CD4-positive, alpha-beta T cell treated with Interleukin-15 for 4 hours (primary cell): ENCODE measurements around the gene HTR3E.
"Not testable (repeated sequence)": the region's sequence is repeated elsewhere in the genome, so short reads cannot be mapped to it uniquely, and the experiment has no call there.

Source experiments
- DNase-seq: peaks from one replicate; pipeline ENCODE4 v3.0.0-alpha.2; 2020; ENCODE audit warnings: low spot score

HTR3E gene, protein sequence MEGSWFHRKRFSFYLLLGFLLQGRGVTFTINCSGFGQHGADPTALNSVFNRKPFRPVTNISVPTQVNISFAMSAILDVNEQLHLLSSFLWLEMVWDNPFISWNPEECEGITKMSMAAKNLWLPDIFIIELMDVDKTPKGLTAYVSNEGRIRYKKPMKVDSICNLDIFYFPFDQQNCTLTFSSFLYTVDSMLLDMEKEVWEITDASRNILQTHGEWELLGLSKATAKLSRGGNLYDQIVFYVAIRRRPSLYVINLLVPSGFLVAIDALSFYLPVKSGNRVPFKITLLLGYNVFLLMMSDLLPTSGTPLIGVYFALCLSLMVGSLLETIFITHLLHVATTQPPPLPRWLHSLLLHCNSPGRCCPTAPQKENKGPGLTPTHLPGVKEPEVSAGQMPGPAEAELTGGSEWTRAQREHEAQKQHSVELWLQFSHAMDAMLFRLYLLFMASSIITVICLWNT

DNA sequence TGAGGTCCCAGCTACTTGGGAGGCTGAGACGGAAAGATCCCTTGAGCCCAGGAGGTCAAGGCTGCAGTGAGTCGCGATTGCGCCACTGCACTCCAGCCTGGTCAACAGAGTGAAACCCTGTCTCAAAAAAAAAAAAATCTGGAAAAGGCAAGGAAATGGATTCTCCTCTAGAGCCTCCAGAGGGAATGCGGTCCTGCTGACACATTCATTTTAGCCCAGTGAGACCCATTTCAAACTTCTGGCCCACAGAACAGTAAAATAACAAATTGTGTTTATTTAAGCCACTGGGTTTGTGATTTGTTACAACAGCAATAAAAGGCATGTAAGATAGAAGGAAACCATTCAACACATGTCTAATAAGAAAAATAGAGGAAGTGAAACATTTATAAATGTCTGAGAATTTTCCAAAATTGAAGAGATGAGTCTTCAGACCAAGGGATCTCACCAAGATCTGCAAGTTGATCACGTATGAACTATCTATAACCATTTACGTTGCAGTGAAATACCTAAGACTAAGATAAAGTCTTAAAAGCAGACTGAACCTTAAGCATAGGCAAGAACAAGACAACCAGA is at the start of gene HTR3E:
HTR3E (plus strand) TSS at position 254 of the 573 bp plus-strand sequence. CDS start 466 bp downstream, outside the sequence.
- DNase-seq: no peak

DNA sequence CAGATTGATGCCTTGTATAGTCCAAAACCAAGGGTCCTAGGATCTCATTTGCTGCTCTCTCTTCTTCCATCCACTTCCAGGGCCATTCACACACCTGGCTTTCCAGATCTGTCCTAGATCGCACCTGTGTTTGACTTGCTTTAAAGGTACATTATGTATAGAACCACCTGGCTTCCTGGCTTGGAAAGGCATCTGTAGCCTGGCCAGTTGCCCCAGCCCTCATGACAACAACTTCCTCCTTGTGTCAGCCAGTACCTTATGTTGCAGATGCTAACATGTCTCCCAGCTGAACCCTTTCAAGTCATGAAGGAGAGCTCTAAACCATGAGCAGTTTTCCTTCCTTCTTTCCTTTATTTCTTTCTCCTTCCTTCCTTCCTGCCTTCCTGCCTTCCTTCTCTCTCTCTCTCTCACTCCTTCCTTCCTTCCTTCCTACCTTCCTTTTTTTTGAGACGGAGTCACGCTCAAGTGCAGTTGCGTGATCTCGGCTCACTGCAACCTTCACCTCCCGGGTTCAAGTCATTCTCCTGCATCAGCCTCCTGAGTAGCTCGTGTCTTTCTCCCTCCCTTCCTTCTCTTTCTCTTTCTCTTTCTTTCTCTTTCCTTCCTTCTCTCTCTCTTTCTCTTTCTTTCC is 46.5 kb upstream of the HTR3E start:
- DNase-seq: no peak

DNA sequence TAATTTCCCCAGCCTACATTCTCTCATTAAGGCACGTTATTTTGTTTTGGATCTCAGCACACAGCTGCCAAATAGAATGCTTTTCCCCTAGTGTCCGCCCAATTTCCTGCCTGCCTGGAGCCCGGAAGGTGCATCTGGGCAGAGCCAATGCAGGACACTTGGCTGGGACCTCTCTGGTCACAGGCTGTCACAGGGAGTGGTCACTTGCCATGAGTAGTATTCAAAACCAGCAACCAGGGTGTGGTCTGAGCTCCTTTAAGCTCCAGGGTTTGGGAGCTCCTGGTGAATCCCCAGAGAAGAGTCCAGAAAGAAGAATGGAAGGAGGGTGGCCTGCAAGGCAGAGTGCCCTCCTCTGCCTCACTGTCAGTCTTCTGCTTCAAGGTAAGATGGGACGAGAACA is 44.1 kb upstream of the HTR3E start, which contains the start of gene HTR3C:
HTR3C (plus strand) TSS at position 281 of the 400 bp plus-strand sequence; CDS start at position 315, 34 bp downstream.
- DNase-seq: no peak

DNA sequence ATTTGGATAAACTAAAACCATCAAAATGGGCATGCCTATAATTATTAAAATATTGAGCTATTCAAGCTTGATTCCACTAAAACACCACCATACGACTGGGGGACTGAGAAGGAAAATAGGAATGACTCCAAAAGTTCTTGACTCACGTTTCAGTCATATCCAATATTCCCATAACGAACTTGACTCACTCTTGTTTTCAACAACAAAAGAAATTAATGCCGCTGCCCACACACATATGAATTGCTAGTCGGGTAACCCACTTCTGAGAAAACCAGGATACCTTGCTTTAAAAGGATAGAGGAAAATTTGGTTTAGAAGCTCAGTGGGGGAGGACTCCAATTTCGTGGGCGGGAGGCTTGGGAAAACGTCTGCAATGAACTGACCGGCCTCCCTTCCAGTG is 38.8 kb upstream of the HTR3E start:
- DNase-seq: no peak

DNA sequence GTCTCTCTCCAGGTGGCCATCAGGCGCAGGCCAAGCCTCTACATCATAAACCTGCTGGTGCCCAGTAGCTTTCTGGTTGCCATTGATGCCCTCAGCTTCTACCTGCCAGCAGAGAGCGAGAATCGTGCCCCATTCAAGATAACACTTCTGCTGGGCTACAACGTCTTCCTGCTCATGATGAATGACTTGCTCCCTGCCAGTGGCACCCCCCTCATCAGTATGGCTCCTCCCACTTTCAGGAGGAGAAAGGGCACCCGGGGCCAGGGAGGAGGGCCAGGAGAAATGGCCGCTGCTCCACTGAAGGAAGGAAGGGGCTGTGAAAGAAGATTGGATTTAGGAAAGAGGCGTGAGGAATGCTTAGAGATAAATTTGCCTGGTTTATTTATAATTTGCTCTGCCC is 37.4 kb upstream of the HTR3E start:
- no peak for DNase-seq

DNA sequence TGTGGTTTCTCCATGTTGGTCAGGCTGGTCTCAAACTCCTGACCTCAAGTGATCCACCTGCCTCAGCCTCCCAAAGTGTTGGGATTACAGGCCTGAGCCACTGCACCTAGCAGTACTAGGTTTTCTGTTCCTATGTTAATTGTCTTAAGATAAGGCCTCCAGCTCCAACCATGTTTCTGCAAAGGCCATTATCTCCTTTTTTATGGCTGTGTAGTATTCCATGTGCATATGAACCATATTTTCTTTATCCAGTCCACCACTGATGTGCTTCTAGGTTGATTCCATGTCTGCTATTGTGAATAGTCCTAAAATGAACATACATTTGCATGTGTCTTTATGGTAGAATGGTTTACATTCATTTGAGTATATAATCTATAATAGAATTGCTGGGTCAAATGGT is 34.2 kb upstream of the HTR3E start:
- DNase-seq: no peak

DNA sequence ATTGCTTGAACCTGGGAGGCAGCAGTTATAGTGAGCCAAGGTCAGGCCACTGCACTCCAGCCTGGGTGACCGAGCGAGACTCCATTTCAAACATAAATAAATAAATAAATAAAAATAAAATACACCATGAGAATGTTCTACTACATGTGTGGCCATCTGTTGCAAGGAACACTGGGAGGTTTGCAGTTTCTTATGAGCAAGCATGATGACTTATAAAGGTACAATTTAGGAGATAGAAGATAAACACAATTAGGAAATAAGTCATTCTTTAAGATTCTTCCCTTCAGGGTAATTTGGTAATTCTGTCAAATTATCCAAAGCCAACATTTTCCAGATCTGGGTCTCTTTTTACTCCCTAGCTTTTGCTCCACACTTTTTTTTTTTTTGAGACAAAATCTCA is 30.7 kb upstream of the HTR3E start:
- DNase-seq: no peak

DNA sequence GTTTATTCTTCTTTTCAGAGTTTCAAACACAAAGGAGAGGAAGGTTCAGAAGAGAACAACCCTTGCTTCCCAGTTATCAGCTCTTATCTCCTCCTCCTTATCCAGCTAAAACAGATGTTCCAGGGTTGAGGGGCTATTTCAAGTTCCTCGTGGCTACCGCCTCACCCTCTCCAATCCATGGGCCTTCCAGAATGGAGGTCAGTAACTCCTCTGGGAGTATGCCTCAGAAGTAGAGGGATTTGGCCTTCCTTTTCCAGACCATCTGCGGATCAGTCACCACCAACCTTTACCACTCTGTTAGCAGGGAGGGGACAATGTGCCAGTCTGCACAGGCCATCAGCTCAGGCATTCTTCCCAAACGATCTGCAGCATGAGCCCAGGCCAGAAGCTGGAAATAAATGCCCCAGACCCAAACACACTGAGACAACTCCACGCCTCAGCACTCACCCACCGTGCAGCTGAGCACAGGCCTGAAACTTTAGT is 29.2 kb upstream of the HTR3E start:
- DNase-seq: no peak

DNA sequence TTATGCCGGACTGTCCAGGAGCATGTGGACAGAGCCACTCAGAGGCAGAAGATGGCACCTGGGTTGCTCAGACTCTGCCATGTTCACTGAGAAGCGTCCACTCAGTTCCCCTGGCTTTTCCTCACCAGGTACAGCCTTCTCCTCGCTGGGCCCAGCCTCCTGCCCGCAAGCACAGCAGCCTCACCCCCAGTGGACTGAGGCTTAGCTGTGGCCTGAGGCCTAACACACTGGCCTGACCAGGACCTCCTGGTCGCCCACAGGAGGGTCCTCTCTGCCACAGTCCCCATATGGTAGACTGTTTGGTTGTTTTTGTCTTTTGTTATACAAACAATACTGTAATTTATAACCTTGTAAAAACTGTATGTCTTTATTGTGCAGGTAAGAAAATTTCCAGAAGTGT is 28.5 kb upstream of the HTR3E start:
- DNase-seq: no peak

DNA sequence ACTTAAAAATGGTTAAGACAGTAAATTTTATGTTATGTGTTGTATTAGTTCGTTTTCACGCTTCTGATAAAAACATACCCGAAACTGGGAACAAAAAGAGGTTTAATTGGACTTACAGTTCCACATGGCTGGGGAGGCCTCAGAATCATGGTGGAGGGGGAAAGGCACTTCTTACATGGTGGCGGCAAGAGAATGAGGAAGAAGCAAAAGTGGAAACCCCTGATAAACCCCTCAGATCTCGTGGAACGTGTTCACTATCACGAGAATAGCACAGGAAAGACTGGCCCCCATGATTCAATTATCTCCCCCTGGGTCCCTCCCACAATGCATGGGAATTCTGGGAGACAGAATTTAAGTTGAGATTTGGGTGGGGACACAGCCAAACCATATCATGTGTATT is 25.7 kb upstream of the HTR3E start:
- DNase-seq: not testable (repeated sequence)

DNA sequence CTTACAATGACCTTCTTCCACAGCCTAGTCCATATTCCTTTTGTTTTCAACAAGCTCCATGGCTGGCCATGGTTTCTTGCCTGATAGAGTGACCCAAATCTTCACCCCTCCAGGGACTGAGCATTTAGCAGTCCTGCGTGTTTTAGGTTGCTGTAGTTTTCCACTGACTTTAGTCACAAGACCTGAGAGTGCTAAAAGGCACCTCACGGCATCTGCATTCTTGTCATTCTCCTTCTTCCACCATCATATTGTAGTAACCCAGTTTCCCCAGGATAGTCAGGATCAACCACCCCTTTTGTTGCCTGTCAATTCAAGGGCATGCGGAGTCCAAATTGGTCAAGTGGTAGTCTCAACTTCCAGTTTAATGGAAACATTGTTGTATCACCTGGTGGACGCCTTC is 23.2 kb upstream of the HTR3E start:
- DNase-seq: no peak

DNA sequence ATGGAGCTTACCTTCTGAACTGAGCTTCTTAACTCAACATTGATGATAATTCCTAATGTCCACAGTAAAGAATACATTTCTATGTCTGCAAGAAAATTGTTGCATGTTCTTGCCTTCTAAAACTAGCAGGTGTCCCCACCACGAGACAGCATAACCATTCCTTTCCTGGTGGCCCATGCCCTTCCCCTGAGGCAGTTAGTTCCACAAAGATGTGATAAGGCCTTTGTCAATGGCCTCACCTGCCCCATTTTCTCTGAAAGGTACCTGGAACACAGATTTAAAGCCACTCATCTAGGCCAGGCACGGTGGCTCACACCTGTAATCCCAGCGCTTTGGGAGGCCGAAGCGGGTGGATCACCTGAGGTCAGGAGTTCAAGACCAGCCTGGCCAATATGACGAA is 21.0 kb upstream of the HTR3E start:
- DNase-seq: no peak

DNA sequence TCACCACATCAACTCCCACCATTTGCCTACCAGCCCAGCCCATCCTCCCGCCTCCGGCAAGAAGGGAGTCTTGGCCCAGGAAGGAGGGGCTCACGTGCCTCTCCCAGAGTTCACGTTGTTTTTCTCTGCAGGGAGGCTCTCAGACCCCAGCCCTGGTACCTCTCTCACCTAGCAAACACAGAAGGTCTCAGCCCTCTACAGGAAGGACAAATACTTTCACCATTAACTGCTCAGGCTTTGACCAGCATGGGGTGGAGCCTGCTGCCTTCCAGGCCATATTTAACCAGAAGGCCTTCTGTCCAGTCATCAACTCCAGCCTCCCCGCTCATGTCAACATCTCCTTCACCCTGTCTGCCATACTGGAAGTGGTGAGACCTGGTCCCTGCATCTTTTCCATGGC is 19.0 kb upstream of the HTR3E start:
- no peak for DNase-seq

DNA sequence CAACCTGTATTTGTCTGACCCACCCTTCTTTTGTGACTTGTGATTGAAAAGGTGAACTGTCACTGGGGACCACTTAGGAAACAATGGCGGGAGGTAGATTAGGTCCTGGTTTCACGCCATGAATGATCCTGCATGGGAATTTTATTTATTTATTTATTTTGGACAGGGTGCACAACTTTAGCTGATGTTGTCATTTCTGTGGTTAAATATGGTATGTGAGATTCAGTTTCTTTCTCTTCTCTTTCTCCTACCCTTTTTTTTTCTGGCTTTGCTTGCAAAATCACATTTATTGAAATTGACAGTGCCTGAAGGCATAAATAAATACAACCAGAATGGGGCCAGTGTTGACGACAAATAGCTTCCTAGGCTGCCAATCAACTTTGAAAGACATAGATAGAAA is 18.0 kb upstream of the HTR3E start:
- DNase-seq: no peak

DNA sequence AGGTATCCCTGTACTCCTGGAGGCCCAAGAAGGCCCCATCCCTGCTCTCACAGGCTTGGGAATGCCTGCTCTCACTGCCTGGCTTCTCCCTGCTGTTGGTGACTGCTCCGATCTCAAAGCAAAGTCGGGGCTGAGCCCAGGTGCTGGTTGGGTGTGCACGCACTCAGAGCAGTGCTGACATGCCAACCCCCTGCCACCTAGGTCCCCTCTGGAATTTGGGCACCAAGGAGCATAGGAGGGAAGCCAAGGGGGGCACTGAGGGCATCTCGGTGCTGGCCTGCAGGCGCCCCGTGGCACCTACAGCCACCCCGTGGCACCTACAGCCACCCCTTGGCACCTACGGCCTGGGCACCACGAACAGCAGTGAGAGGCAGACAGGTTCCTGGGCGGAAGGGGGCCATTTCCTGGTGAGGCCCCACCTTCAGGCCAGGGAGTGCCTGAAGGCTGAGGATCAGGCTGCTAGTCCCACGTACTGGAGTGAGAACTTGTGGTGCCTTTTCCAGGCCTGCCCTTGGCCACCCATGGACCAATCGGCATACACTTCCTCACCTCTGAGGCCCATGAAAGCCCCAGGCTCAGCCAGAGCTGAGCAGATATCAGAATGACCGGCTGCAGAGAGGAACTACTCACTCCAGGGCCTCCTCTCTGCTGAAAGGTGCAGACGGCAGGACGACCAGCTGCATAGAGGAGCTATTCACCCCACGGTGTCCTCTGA is 15.6 kb upstream of the HTR3E start:
- DNase-seq: no peak

DNA sequence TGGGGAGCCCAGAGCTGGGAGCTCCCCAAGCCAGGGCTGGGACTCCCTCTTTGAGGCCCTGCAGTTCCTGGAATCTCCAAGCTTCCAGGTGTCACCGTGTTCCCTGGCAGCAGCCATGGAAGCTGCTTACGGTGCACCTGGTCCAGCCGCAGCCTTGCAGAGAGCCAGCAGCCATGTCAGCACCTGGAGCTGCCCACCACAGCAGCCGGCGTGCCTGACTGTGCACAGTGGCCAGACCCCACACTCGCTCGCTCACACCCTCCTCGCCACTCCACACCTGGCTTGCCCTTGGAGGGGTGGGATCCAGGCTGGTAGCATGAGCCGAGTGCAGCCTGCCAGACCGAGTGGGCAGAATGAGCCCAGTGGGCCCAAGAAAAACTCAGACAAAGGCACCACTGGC is 14.8 kb upstream of the HTR3E start:
- no peak for DNase-seq

DNA sequence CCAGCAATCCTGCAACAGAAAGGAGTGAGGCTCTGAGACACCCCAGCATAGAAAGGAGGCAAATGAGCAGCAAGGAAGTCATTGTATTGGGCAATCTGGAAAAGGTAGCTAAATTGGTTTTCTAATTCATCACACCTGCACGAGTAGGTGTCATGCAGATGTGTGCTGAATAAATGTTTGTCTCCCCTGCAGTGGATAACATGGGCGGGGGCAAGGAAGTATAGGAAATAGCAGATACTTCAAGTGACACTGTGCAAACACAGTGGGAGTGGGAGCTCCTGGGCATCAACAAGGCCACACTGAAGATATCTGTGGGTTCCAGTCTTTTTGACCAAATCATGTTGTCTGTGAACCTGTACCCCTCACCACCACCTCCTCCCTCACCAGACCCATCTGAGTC is 14.4 kb upstream of the HTR3E start:
- DNase-seq: no peak

DNA sequence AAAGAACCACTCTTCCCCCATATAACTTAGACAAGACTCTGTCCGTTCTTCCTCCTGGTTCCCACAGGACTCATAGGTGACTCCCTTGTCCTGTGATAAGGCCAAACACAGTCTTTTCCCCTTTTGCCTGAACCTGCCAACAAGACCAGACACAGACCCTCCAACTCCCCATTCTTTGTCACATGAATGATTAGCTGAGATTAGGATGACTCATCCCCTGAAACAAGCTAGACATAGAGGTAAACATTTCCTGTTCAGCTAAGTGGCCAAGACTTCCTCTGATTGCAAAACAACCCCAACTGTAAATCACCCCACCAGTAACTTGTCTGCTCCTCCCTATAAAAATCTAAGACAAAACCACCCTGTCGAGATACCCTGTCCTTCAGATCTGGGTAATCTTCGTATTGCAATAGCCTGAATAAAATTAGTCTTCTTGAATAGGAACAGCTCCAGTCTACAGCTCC is 11.4 kb upstream of the HTR3E start:
- no peak for DNase-seq

DNA sequence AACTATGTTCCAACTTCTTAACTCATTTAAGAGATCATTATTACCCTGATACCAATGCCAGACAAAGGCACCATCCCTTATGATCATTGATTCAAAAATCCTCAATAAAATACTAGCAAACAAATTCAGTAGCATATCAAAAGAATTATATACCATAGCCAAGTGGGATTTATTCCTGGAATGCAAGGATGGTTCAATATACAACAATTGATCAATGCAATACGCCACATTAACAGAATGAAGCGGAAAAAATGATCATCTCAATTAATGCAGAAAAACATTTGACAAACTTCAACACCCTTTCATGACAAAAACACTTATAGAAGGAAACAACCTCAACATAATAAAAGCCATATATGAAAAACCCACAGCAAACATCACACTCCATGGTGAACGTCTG is 4.7 kb upstream of the HTR3E start:
- no peak for DNase-seq

DNA sequence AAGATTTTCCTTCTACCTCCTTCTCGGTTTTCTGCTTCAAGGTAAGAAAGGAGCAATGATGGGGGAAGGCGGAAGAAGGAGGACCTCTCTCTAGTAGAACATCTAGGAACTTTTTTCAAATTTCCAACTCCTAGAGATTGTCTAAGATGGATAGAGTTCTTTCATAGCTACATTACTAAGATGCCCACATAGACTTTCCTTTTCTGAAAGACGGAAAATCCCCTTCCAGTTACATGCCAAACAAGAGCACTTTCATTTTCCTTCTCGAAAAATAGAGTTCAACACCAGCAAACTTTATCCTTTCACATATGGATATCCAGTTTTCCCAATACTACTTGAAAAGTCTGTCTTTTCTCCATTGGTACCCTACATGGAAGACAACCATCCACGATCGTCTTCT is 692 bp downstream of the HTR3E start:
- no peak for DNase-seq

DNA sequence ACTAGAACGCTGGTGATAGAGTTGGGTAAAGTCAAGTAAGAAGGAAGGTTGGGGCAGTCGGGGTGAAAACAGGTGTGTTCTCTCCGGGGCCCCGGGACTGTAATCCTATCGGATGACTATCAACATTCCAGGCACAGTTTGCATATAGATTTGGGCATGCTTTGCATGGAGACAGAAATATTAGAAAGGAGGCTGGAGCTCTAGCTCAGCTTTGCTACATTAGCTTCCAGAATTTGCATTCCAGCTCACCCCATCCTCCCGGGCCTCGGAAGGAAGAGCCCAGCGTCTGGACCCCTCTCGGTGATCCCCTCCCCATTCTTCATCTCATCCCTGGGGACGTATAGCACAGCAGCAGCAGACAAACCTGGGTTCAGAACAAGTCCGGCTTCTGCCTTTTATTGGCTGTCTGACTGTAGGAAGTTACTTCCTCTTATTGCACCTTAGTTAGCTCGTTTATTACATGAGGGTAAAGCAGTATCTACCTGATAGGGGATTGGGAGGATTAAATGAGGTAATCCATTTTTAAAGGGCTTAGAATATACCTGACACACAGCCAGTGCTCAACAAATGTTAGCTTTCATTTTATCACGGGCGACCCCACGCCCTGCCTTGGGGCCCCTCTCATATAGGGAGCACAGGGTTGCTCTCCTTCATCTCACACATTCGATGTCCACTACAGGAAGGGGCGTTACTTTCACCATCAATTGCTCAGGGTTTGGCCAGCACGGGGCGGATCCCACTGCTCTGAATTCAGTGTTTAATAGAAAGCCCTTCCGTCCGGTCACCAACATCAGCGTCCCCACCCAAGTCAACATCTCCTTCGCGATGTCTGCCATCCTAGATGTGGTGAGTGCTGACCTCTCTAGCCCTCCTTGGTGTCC is 3.2 kb downstream of the HTR3E start:
- no peak for DNase-seq
